8988T (cell line): Measurements from ENCODE around the gene EIF5AL1.
"Not testable (repeated sequence)": the region's sequence is repeated elsewhere in the genome, so short reads cannot be mapped to it uniquely, and the experiment has no call there.

Experiments used
- DNase-seq: peaks from one replicate; pipeline ENCODE4 v3.0.0; 2011

EIF5AL1 gene

DNA sequence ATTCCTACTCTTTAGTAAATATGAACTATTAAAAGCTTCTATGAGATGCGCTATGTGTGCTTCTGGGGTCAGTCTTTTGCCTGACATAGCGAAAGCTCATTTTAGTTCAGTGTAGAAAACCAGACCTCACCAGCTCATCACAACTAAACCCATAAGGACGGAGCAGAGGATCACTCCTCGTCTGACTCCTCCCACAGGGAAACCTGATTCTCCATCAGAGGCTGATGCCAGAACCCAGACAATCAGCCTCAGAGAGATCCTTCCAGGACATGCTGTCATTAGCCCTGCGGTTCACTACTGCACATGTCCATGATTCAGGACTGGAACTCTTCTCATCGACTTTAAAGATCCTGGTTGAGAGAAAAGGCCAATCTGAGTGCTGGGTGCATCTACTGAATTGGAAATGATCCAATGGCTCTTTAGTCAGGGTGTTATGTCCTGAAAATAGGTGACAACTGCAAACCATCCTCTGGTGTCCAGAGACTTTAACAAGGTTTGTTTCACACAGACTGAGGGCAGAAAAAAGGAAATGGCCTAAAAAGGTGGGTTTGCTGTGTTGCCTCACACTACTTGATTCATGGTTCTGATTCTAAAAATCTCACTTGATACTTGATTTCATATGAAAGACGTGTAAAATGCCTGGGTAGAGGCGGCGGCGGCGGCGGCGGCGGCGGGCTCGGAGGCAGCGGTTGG lies at the start of gene EIF5AL1:
Gene EIF5AL1, plus strand, starts transcription at position 643 of the 693 bp plus-strand sequence. CDS start 117 bp downstream, outside the sequence.
- DNase-seq = not testable (repeated sequence)

DNA sequence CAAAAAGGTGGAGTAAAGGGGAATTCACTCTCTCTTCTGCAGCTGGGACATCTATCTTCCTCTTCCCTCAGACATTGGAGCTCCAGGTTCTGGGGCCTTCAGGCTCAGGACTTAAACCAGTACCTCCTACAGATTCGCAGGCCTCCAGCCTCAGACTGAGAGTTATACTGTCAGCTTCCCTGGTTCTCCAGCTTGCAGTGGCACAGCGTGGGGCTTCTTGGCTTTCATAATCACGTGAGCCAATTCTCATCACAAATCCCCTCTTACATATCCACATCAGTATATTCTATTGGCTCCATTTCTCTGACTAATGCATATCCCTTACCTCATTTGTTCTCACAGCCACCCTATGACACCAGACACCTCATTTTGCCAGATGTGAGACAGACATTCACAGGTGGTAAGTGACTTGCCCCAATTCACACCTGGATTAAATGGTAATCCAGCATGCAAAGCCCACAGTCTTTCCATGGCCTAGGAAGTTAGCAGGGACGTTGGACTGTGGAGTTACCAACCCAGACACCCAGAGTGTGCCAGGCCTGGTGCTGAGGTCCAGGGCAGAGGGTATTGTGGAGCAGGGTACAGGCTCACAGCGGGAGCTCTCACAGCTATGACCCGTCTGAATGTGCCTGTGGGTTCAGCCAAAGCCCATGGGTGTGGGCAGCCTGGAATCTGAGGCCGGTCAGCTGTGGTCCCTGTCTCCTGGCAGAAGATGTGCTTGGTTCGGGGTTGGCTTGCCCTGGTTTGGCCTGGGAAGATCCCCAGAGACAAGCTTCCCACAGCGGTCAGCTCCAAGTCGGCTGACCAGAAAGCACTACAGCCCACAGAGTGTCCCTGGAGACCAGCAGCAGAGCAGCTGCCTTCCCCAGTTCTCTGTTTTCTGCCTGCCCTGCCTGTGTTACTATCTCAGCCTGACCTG lies 48.5 kb upstream of the EIF5AL1 start:
- no peak for DNase-seq

DNA sequence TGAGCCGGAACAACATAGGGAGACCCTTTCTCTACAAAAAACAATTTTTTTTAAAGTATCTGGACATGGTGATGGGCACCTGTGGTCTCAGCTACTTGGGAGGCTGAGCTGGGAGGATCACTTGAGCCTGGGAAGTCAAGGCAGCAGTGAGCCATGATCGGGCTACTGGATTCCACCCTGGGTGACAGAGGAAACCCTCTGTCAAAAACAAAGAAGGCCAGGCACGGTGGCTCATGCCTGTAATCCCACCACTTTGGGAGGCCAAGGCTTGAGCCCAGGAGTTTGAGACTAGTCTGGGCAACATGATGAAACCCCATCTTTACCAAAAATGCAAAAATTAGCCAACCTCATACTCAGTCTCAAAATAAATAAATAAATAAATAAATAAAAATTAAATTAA lies 47.0 kb upstream of the EIF5AL1 start:
- no peak for DNase-seq

DNA sequence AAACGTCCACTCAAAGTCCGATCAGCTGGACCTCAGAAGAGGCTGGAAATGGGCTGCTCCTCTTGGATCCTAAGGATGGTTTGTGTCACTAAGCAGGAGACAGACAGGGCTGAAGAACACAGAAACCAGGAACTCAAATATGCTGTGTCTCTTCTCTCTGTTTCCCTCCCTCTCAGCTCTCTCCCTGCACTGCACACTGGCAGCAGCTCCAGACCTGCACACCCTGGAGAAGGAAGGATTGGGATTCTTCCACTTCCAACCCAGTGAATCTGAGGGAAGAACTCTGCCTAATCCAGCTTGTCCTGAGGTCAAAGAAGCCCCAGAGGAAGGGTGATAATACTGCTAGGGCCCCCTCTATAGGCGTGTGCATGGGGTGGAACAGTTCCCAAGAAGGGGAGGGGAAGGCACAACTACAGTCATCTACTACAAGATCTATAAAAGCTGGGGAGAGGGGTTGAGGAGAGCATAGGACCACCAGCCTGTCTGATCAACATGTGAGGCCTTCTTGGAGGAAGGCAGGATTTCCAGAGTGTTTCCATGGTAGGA lies 44.2 kb upstream of the EIF5AL1 start:
- no peak for DNase-seq

DNA sequence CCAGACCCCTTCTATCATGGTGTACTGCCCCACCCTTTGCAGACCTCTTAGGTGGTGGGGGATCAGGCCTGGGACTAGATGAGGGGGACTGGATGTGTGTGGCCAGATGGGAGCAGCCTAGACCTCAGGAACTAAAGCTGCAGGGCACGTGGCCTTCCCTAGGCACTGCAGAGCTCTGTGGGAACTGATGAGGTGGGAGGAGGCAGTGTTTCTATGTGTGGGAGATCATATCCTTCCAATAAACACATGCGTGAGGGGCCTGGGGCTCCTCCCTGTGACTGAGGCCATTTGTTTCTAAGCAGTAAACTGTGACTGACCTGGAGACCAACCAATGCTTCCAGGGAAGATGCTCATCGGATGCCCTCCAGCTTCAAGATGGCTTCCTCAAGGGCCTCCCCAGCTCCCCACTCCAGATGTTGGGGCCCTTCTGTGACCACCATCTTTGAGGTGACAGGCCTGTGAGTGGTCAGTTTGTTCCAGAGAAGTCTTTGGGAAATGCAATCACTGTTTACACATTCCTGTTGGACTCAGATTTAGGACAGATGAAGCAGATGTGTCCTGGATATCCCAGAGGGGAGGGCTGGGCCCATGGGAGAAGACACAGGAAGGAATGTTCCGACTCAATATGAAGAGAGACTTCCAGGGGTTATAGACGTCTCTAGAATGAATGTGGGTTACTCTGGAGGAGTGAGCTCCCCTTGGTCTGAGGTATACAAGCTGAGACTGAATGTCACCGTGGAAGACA lies 43.3 kb upstream of the EIF5AL1 start:
- DNase-seq = no peak

DNA sequence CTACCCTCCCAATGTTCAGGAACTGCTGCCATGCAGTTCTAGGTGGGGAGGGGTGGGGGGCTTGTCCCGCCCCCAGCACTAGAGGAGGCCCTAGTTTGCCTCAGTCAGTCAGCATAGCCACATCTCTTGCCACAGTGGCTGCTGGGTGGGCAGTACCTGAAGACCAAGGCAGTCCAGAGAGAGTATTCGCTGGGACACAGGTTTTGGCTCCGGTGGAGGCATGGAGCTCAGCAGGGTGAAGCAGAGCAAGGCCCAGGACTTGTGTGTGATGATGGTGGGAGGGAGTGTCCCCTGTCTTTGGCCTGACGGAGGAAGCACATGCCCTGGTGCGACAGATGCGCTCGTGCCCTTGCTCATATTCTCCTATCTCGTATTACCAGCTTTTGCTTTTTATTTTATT lies 42.2 kb upstream of the EIF5AL1 start:
- DNase-seq = no peak

DNA sequence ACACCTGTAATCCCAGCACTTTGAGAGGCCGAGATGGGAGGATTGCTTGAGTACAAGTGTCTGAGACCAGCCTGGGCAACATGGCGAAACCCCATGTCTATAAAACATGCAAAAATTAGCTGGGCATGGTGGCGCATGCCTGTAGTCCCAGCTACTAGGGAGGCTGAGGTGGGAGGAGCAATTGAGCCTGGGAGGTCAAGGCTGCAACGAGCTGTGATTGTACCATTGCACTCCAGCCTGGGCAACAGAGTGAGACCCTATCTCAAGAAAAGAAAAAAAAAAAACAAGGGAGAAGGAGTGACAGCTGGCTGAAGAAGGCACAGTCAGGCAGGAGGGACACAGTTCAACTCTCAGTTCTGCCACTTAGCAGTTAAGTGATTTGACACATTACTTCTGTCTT lies 40.6 kb upstream of the EIF5AL1 start:
- no peak for DNase-seq

DNA sequence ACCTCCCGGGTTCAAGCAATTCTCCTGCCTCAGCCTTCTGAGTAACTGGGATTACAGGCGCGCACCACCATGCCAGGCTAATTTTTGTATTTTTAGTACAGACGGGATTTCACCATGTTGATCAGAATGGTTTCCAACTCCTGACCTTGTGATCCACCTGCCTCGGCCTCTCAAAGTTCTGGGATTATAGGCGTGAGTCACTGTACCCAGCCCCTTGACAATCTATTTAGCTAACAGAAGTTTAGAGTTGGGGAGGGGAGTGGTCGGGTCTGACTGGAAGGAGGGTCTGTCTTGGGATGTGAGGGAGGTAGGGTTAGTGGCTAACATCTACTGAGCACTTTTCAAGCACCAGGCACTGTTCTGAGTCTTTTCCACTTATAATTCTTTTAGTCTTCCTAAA lies 39.9 kb upstream of the EIF5AL1 start:
- DNase-seq = no peak

DNA sequence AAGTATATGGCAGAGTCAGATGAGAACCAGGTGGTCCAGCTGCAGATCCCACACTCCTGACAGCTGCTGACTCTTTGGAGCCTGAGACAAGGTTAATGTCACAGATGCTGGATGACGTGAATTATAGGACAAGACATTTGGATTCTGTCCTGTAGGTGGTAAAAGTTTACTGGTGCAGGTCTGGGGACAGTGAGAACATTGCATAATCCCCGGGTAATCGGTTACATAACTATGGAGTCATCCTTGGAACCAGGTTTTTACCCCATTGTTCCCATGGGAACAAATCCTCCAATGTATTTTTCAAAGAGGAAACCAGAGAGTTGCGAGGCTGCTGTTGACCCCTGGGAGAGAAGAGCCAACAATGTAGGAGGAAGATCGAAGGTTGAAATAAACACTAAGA lies 39.4 kb upstream of the EIF5AL1 start:
- no peak for DNase-seq

DNA sequence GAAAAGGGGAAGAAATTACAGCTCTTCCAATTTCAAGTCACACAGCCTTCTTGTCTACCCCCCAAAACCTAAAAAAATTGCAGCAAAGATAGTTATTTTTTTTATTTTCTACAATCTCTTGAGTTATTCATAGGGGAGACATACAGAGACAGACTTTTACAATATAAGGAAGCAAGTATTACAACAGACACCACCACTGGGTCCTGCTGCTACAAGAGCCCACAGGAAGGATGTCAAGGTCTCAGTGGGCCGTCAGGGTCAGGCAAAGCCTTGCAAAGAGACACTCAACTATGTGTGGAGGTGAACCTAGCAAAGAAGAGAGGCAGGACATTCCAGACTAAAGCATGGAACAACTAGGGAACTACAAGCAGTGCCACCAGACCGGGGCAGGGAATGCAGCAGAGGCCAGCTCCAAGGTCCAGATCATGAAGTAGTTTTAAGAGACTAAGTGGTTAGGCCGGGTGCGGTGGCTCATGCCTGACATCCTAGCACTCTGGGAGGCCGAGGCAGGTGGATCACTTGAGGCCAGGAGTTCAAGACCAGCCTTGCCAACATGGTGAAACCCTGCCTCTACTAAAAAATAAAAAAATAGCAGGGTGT lies 38.7 kb upstream of the EIF5AL1 start:
- no peak for DNase-seq

DNA sequence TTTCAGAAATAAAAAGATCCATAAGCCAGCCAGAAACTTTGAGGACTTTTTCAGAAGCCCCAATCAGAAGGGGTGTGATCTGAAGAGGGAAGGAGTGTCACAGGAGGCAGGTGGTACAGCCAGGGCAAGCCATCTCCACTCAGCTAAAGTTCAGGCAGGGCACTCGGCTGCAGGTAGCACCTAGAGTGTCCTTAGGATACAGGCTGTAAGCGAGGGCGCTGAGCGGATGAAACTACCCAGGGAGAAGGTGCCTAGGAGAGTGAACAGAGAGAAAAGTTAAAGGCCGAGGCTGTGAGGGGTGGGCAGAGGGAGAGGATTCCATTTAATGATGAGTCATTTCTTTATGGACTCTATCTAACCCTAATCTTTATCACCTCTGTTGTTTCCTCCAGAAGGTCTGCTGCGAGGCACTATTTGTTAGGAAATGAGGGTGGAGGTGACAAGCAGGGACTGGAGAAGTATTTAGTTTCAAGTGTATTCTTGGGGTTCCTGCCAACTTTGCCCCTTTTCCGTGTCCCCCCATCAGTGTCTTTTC lies 37.1 kb upstream of the EIF5AL1 start:
- DNase-seq = no peak

DNA sequence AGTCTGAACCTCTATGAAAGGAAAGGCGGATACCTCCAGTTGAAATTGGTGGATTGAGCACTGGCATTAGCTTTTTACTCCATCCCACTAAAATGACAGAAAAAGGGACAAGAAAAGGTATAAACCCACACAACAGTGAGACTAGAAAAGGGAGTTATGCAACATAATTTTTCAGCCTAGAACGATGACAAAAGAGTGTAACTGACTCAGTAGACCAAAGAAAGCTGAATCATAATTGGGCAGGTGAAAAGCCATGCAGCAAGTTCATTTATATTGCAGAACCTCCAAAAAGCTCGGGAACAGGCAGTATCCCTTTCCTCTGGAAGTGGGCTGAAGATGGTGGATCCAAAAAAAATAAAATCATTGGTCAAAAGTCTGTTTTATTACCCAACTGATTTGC lies 36.5 kb upstream of the EIF5AL1 start:
- no peak for DNase-seq

DNA sequence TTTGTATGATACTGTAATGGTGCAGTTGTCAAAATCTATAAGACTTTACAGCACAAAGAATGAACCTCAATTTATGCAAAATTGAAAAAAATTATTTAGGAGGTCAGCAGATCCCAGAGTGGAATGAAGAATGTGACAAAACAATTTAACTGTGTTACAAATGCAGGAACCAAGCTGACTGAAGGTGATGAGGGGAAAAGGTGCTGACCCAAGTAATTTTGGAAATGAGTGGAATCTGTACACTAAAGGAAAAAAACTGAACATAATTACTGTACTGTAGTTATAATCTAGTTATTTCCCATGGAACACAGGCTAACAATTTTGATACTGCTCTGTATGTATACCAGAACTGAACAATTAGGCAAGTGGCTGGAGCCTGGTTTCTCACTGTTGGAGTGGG lies 35.7 kb upstream of the EIF5AL1 start:
- no peak for DNase-seq

DNA sequence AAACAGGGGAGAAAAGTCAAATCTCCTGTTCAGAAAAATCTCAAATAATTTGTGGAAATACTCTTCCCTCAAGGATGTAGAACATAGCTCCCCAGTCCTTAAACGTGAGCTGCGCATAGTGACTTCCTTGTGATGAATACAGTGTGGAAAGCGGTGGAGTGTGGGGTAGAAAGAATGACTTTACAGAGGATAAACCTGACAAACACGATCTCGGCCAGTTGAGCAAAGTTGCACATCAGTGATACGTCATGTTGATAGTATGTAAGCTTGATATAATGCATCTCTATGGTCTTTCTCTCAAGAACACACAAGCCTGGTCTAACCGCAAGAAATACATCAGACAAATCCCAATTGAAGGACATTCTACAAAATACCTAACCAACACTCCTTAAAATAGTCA lies 34.9 kb upstream of the EIF5AL1 start:
- DNase-seq = no peak

DNA sequence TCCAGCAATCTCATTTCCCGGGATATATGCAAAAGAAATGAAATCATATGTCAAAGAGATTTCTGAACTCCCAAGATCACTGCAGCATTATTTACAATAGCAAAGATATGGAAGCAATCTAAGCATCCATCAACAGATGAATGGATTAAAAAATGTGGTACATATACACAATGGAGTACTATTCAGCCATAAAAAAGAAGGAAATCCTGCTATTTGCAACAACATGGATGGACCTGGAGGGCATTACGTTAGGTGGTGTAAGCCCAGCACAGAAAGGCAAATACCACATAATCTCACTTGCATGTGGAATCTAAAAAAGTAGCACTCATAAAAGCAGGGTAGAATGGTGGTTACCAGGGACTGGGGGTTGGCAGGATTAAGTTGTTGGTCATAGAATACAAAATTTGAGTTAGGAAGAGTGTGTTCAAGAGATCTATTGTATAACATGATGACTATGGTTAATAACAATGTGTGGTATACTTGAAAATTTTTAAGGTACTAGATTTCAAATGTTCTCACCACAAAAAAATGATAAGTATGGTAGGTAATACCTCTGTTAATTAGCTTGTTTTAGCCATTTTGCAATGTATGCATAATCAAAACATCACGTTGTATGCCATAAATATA lies 32.9 kb upstream of the EIF5AL1 start:
- no peak for DNase-seq

DNA sequence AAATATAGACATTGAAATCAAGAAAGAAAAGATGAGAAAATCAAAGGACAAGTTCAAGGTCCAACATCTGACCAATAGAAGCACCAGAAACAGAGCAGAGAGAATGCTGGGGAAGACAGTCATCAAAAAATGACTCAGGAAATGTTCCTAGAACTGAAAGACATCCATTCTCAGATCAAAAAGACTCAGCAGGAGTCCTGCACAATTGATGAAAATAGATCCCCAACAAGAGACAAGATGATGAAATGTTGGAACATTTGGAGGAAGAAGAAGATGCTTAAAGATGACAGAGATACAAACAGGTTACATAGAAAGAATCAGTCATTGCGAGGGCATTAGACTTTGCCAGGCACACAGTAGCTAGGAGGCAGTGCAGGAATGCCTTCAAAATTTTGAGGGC lies 30.0 kb upstream of the EIF5AL1 start:
- DNase-seq = no peak

DNA sequence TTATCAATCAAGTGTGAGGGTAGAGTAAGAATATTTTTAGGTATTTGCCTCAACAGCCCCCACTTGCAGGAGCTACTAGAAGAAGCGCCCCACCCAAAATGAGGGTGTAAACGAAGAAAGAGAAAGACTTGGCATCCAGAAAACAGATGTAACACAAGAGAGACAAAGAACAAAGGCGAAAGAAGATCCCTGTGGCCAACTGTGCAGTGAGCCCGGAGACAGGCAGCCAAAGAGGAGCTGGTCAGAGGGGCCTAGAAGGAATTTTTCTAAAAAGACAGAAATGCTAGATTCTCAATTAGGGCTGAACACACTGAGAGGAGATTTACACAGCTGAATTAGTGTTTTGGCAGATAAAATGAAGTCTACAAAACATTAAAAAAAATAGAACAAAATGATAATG lies 29.6 kb upstream of the EIF5AL1 start:
- no peak for DNase-seq

DNA sequence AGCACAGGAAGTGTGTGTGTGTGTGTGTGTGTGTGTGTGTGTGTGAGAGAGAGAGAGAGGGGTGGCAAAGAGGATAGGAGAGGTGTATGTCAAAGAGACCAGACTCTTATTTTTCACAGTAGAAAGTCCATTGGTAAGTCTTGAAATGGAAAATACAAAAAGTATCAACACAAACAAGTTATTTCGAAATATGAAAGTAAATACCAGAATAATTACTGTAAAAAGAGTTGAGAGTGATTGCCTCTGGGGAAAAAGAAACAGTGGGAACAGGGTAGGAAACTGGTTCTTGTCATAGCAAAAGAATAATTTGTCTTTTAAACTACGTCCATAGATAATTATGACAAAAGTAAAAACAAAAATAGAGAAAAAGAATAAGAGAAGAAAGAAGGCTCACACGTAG lies 29.0 kb upstream of the EIF5AL1 start:
- DNase-seq = no peak

DNA sequence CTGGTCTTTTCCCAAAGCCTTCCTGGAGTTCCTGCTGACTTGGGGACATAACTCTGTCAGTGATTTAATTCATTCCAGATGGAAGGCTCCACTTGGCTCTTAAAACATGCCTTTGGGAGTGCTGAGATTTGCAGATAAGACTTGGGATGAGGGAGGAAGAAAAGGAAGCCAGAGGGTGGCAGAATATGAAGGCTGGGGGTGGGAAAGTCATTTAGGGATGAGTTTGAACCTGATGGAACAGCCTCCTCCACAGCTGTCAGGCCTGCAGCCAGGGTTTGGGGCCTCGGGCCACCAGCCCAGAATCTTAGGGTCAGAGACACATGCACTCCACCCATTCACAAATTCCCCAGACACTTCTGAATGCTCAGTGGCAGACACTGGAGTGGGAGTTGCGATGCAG lies 28.4 kb upstream of the EIF5AL1 start:
- DNase-seq = no peak

DNA sequence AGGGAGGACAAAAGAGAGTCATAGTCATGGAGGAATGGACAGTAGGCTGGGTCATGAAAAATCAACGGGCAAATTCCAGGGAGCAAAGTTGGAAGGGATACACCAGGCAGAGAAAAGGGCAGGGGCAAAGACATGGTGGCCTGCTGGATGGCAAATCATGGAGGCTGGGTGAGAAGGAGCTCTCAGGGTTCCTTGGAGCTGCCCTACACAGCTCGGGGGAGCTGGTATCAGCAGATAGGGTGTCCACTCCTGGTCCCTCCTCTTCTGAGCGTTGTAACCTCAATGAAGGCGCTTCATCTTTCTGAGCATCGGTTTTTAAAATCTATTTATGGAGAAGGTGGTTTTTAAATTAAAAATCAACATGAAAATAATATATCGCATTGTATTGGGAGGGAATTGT lies 27.9 kb upstream of the EIF5AL1 start:
- no peak for DNase-seq

DNA sequence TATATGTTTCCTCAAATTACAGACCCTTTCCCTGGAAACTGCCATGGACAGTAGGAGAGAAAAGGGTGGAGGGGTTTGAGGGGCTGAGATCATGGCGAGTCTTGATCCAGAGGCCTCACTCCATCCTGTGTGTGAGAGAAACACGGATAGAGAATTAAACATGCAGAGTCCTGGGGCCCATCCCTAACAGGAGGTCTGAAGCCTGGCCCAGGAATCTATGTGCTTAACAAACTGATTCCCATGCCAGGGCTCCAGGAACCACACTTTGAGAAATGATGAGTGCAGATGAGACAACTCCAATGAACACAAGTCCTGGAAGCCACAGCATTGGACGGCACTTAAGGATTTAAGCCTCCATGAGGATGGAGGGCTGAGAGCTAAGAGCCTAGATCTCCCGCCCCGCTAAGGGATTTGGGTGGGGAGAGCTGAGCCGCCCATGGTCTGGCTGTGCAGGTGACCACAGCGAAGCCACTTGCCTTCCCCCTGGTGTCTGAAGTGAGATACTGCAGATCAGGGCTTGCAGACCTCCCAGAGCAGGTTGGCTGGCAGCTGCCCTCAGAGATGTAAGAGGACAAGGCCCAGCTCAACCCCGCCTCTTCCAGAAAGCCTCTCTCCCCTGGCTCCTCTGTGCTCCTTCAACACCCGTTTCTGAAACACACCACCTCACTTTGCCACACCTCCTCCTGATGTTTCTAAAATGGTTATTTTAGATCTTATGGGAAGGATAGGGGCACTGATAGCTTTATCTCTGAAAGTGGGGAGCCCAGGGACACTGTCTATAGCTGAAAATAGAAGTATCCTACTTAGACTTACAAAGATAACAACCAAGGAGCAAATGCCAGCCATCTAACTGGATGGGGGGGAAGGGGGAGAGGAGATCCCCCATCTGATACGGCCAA lies 24.8 kb upstream of the EIF5AL1 start:
- DNase-seq = peak; percentile 55
